B cell (primary cell): ENCODE results near the gene PPL. TPM values are rescaled to one million over a fixed set of nuclear protein-coding genes. Genes with fewer than 3 reads are reported as not detected.

Experiments
- ATAC-seq: fragments of 200-7000 bp; cut with Tn5 transposase; one replicate; pipeline ENCODE4 v1.10.0; 2021; ENCODE audit warnings: low read depth, mild to moderate bottlenecking, moderate number of reproducible peaks, moderate library complexity
- CTCF ChIA-PET: fragments of 350-600 bp; sonication (Branson Sonifier 250); formaldehyde crosslinking; loops from one replicate; lab custom pipeline; 2021; ENCODE audit warnings: antibody characterized with exemption, inconsistent platforms; lab: Charles Lee
- POLR2A ChIA-PET: fragments of 350-600 bp; sonication (Branson Sonifier 250); formaldehyde crosslinking; loops from one replicate; lab custom pipeline; 2021; ENCODE audit warnings: antibody characterized with exemption; lab: Charles Lee
- DNase-seq: peaks from one replicate; pipeline ENCODE4 v3.0.0; 2013
- H2AFZ ChIP-seq: 2 replicates; pipeline ENCODE4 v1.6.1; 2012; ENCODE audit warnings: mild to moderate bottlenecking, low read depth, low read length; ENCODE audit not compliant: insufficient read depth, poor library complexity, severe bottlenecking
- H3K27ac ChIP-seq, 2 donors: 1 replicate in 1 of 2; 2 replicates in 1 of 2; pipeline ENCODE4 v1.5.1; 2012 to 2013; ENCODE audit warnings: low read length in 2 of 2, mild to moderate bottlenecking in 2 of 2, moderate library complexity in 1 of 2
- H3K27me3 ChIP-seq, 4 experiments: fragments of 200-600 bp in 1 of 4; sonication (generic) in 1 of 4; replicated peaks in 1 of 4; 1 replicate in 2 of 4; 2 replicates in 2 of 4; pipeline versions ENCODE4 v1.6.1 to v1.7.0; 2013 to 2016; ENCODE audit warnings: low read length in 3 of 4, mild to moderate bottlenecking in 2 of 4, mixed read lengths in 1 of 4, moderate library complexity in 1 of 4; ENCODE audit not compliant: insufficient read depth in 4 of 4, control insufficient read depth in 3 of 4; ENCODE audit errors: control extremely low read depth in 1 of 4
- H3K36me3 ChIP-seq, 2 experiments: replicated peaks in 1 of 2; 1 replicate in 1 of 2; 2 replicates in 1 of 2; pipeline versions ENCODE4 v1.6.1 to v1.7.1; 2013; ENCODE audit warnings: low read length in 1 of 2; ENCODE audit not compliant: insufficient read depth in 2 of 2, control insufficient read depth in 1 of 2; ENCODE audit errors: control extremely low read depth in 1 of 2, extremely low read depth in 1 of 2
- H3K4me1 ChIP-seq, 2 donors: fragments of 200-600 bp in 1 of 2; sonication (generic) in 1 of 2; 1 replicate in 1 of 2; 2 replicates in 1 of 2; pipeline versions ENCODE4 v1.5.1 to v1.6.1; 2013 to 2017; ENCODE audit warnings: low read length in 2 of 2; ENCODE audit not compliant: control insufficient read depth in 2 of 2, insufficient read depth in 2 of 2
- H3K4me2 ChIP-seq: replicated peaks from 2 replicates; pipeline ENCODE3; 2012; ENCODE audit warnings: mild to moderate bottlenecking, low read depth, low read length; ENCODE audit not compliant: poor library complexity, severe bottlenecking
- H3K4me3 ChIP-seq, 5 experiments: fragments of 200-600 bp in 1 of 5; sonication (generic) in 1 of 5; 1 replicate in 3 of 5; 2 replicates in 2 of 5; pipeline versions ENCODE4 v1.5.1 to v1.7.0; 2011 to 2016; ENCODE audit warnings: low read length in 4 of 5, mild to moderate bottlenecking in 4 of 5, low read depth in 2 of 5, control low read depth in 1 of 5, moderate library complexity in 1 of 5; ENCODE audit not compliant: insufficient read depth in 1 of 5; ENCODE audit errors: control extremely low read depth in 1 of 5, extremely low read depth in 1 of 5
- H3K79me2 ChIP-seq: fragments of 200-600 bp; sonication (generic); one replicate; pipeline ENCODE4 v1.6.0; 2016; ENCODE audit warnings: low read length; ENCODE audit not compliant: control insufficient read depth, insufficient read depth
- H3K9ac ChIP-seq: fragments of 200-600 bp; sonication (generic); 2 replicates; pipeline ENCODE4 v1.6.1; 2017; ENCODE audit warnings: mild to moderate bottlenecking, low read length, moderate library complexity
- H3K9me3 ChIP-seq, 3 donors: one replicate each; pipeline versions ENCODE4 v1.6.1 to v1.7.1; 2013; ENCODE audit warnings: low read length in 2 of 3; ENCODE audit not compliant: control insufficient read depth in 2 of 3, insufficient read depth in 1 of 3; ENCODE audit errors: control extremely low read depth in 1 of 3
- H4K20me1 ChIP-seq: 2 replicates; pipeline ENCODE4 v1.6.0; 2012; ENCODE audit warnings: mild to moderate bottlenecking, low read length; ENCODE audit not compliant: insufficient read depth, control insufficient read depth, poor library complexity, severe bottlenecking
- H3K27ac Mint-ChIP-seq: one replicate; pipeline ENCODE4 v1.8.0; 2021; ENCODE audit warnings: mixed read lengths
- H3K27me3 Mint-ChIP-seq: one replicate; pipeline ENCODE4 v1.8.0; 2021; ENCODE audit warnings: mixed read lengths
- H3K4me1 Mint-ChIP-seq: one replicate; pipeline ENCODE4 v1.8.0; 2021; ENCODE audit warnings: mixed read lengths
- H3K4me3 Mint-ChIP-seq: one replicate; pipeline ENCODE4 v1.8.0; 2021; ENCODE audit warnings: mixed read lengths
- H3K9me3 Mint-ChIP-seq: one replicate; pipeline ENCODE4 v1.8.0; 2022; ENCODE audit warnings: mixed read lengths; ENCODE audit not compliant: insufficient read depth
- whole genome bisulfite sequencing: methylation state at CpG from one replicate; pipeline ENCODE4 v1.1.5; 2013; ENCODE audit warnings: missing lambda C conversion rate; ENCODE audit not compliant: insufficient coverage; 5-methylcytosine and 5-hydroxymethylcytosine counted together
- intact Hi-C: fragments of 100-400 bp; cut with micrococcal nuclease; formaldehyde crosslinking; loops from one replicate; pipeline ENCODE4 v1.10.0; 2022
- polyA plus RNA-seq: library from polyadenylated mRNA; depleted of rRNA; stranded (reverse); fragments of >200 nt; gene quantifications from 2 replicates; pipeline ENCODE4 v1.2.3, GENCODE V29; 2012
- total RNA-seq, 2 donors: library from RNA; stranded (reverse); fragments of 120-200 nt in 1 of 2; gene quantifications; 1 replicate in 1 of 2; 2 replicates in 1 of 2; pipeline versions ENCODE4 v1.2.3 to v1.2.4, GENCODE V29; 2013 to 2022
- TF ChIP-seq, protein P1 (sequence below): fragments of 200-600 bp; IDR thresholded peaks from one replicate; pipeline ENCODE4 v1.8.0; 2022; ENCODE audit warnings: antibody characterized with exemption, mild to moderate bottlenecking

Gene PPL
- total and polyA plus RNA-seq, 2 donors (not counting 1 experiment from before 2014, with no cell fraction given): not detected

DNA sequence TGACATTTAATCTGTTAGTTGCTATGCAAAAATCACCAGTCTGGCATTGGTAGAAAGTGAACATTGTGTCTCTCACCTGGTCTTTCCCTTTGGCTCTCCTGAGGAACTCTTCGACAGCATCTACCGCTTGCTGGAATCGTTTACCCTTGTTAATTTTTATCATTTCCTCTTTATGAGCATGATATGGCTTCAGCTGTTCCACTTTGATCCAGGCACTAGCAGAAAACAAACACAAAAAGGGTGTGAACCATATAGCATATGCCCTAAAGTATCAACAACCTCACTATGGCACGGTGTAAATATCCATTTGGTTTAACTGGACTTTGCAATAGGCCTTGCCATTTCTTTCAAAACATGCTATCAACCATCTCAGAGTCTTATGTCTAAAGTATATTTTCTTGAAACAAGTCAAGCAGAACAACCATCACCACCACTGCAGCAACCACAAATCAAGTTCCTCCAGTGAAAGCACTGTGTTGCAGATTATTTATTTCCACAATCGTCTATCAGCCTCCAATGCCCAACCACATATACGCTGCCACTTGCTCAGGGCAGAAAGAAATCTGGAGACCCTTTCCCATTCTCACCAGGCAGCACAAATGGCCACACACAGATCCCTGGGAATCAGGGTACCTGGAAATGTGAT lies 104.1 kb downstream of the PPL start:
- POLR2A ChIA-PET: no interaction called here
- H3K27me3 ChIP-seq: no peaks in the 10 kb centered on the region
- TF ChIP-seq, protein P1, sequence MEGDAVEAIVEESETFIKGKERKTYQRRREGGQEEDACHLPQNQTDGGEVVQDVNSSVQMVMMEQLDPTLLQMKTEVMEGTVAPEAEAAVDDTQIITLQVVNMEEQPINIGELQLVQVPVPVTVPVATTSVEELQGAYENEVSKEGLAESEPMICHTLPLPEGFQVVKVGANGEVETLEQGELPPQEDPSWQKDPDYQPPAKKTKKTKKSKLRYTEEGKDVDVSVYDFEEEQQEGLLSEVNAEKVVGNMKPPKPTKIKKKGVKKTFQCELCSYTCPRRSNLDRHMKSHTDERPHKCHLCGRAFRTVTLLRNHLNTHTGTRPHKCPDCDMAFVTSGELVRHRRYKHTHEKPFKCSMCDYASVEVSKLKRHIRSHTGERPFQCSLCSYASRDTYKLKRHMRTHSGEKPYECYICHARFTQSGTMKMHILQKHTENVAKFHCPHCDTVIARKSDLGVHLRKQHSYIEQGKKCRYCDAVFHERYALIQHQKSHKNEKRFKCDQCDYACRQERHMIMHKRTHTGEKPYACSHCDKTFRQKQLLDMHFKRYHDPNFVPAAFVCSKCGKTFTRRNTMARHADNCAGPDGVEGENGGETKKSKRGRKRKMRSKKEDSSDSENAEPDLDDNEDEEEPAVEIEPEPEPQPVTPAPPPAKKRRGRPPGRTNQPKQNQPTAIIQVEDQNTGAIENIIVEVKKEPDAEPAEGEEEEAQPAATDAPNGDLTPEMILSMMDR: no peak
- intact Hi-C loops: no loop called here
- Mint-ChIP-seq H3K4me1 (peaks cover 20% of the 10 kb centered on the region), H3K9me3 (no peaks in the 10 kb centered on the region), H3K4me3 (peak overlapping the region; percentile 30), H3K27me3 (no peaks in the 10 kb centered on the region), H3K27ac (peak overlapping the region; percentile 54)
- H3K4me3 ChIP-seq: no peak overlapping the region
- H3K4me2 ChIP-seq: peak overlapping the region; percentile 33
- peaks cover 50% of the 10 kb centered on the region for H4K20me1 ChIP-seq
- H3K4me1 ChIP-seq: peaks cover 16 to 23% of the 10 kb centered on the region in 2 donors
- H3K36me3 ChIP-seq: peaks cover 11 to 59% of the 10 kb centered on the region in 2 experiments
- CTCF ChIA-PET: no interaction called here
- no peak for ATAC-seq
- no peaks in the 10 kb centered on the region for H3K9me3 ChIP-seq
- no peak overlapping the region for H2AFZ ChIP-seq
- 32% methylated on average over 3 of the region's 6 CpGs for WGBS
- H3K9ac ChIP-seq: no peak overlapping the region
- DNase-seq: peak; percentile 30
- H3K79me2 ChIP-seq: peaks cover 50% of the 10 kb centered on the region
- H3K27ac ChIP-seq: peak overlapping the region in 1 of 2 donors; percentile 62

Other genes with a start within 250 kb of the PPL start
- gene NUDT16L1, start 243.6 kb downstream of the PPL start, total RNA-seq: 38.5 and 43.2 TPM in 2 replicates
- 47.1 and 59.2 TPM in 2 replicates for gene NUDT16L1, start 243.6 kb downstream of the PPL start, polyA plus RNA-seq
- gene ANKS3, start 202.9 kb downstream of the PPL start, total RNA-seq: 31.9 and 36.2 TPM in 2 replicates
- 26.5 and 38.4 TPM in 2 replicates for gene ANKS3, start 202.9 kb downstream of the PPL start, polyA plus RNA-seq
- gene DNAAF8, start 202.6 kb downstream of the PPL start, total RNA-seq: 0.19 and 0.44 TPM in 2 replicates
- gene DNAAF8, start 202.6 kb downstream of the PPL start, polyA plus RNA-seq: 0.09 TPM in 1 of 2 replicates, not detected in the other
- gene ZNF500, start 170.0 kb downstream of the PPL start, total RNA-seq: 26.5 and 35.7 TPM in 2 replicates
- 11.0 and 12.0 TPM in 2 replicates for gene ZNF500, start 170.0 kb downstream of the PPL start, polyA plus RNA-seq
- not detected in 2 replicates for gene SEPTIN12, start 148.8 kb downstream of the PPL start, total RNA-seq
- gene SEPTIN12, start 148.8 kb downstream of the PPL start, polyA plus RNA-seq: 0.07 TPM in 1 of 2 replicates, not detected in the other
- gene SMIM22, start 141.8 kb downstream of the PPL start, total RNA-seq: not detected in 2 replicates
- not detected in 2 replicates for gene SMIM22, start 141.8 kb downstream of the PPL start, polyA plus RNA-seq
- 9.2 and 10.5 TPM in 2 replicates for gene ROGDI, start 134.5 kb downstream of the PPL start, total RNA-seq
- gene ROGDI, start 134.5 kb downstream of the PPL start, polyA plus RNA-seq: 31.9 and 34.9 TPM in 2 replicates
- gene GLYR1, start 89.9 kb downstream of the PPL start, total RNA-seq: 137 and 147 TPM in 2 replicates
- gene GLYR1, start 89.9 kb downstream of the PPL start, polyA plus RNA-seq: 34.0 and 40.6 TPM in 2 replicates
- gene UBN1, start 89.7 kb downstream of the PPL start, total RNA-seq: 38.1 and 41.9 TPM in 2 replicates
- 16.6 and 23.7 TPM in 2 replicates for gene UBN1, start 89.7 kb downstream of the PPL start, polyA plus RNA-seq
- gene SEC14L5, start 21.2 kb upstream of the PPL start, total RNA-seq: not detected in 2 replicates
- not detected in 2 replicates for gene SEC14L5, start 21.2 kb upstream of the PPL start, polyA plus RNA-seq
- 38.4 and 43.3 TPM in 2 replicates for gene NAGPA, start 96.8 kb upstream of the PPL start, total RNA-seq
- gene NAGPA, start 96.8 kb upstream of the PPL start, polyA plus RNA-seq: 33.4 and 38.6 TPM in 2 replicates
- not detected in 2 replicates for gene C16orf89, start 128.8 kb upstream of the PPL start, total RNA-seq
- gene C16orf89, start 128.8 kb upstream of the PPL start, polyA plus RNA-seq: not detected in 2 replicates
- gene ALG1, start 134.7 kb upstream of the PPL start, total RNA-seq: 24.2 and 26.3 TPM in 2 replicates
- 10.8 and 12.2 TPM in 2 replicates for gene ALG1, start 134.7 kb upstream of the PPL start, polyA plus RNA-seq
- gene EEF2KMT, start 160.6 kb upstream of the PPL start, total RNA-seq: 7.8 and 10.3 TPM in 2 replicates
- gene EEF2KMT, start 160.6 kb upstream of the PPL start, polyA plus RNA-seq: 5.8 and 8.0 TPM in 2 replicates